ENCODE measurements around the gene UBE4B. TPM values are rescaled to one million over a fixed set of nuclear protein-coding genes. Genes with fewer than 3 reads are reported as not detected.

UBE4B gene
- total RNA-seq, 1 donor from 2014 or later, result 36.2 TPM

DNA sequence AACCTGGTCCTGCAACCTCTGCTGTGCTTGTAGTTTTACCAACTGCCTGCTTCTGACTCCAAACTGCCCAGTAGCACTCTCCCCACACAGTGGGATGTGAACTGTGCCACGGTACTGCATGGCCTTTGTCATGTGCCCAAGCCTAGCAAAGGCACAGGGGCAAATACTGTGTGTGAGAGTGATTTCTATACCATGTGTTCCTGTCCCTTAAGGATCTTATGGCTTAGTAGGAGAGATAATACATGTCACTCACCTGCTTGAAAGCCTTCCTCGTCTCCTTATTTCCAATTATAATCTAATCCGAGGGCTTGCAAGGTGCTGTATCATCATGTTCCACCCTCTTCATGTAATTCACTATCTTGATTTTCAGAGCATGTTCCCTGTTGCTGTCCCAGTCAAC lies 51.3 kb downstream of the UBE4B start:
- TF ChIP-seq, protein P1, sequence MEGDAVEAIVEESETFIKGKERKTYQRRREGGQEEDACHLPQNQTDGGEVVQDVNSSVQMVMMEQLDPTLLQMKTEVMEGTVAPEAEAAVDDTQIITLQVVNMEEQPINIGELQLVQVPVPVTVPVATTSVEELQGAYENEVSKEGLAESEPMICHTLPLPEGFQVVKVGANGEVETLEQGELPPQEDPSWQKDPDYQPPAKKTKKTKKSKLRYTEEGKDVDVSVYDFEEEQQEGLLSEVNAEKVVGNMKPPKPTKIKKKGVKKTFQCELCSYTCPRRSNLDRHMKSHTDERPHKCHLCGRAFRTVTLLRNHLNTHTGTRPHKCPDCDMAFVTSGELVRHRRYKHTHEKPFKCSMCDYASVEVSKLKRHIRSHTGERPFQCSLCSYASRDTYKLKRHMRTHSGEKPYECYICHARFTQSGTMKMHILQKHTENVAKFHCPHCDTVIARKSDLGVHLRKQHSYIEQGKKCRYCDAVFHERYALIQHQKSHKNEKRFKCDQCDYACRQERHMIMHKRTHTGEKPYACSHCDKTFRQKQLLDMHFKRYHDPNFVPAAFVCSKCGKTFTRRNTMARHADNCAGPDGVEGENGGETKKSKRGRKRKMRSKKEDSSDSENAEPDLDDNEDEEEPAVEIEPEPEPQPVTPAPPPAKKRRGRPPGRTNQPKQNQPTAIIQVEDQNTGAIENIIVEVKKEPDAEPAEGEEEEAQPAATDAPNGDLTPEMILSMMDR (IDR thresholded peaks at IDR 0.05), result no peak
- Histone ChIP-seq H3K9me3 (no peaks in the 10 kb centered on the region), H3K4me1 (no peaks in the 10 kb centered on the region), H3K4me3 (no peak overlapping the region), H3K27ac (no peak overlapping the region), H3K27me3 (no peaks in the 10 kb centered on the region), H3K36me3 (peaks cover 7% of the 10 kb centered on the region)
- intact Hi-C loops (cut with DNase I), result no loop called here
- no peak for DNase-seq
- ATAC-seq, result peak; percentile 25

GRCh38 chr1:10085076-10085475 lies 52.3 kb downstream of the UBE4B start:
- H3K4me3 ChIP-seq, result no peak overlapping the region
- TF ChIP-seq, protein P1 (IDR thresholded peaks at IDR 0.05), result no peak
- H3K36me3 ChIP-seq, result peaks cover 7% of the 10 kb centered on the region
- intact Hi-C loops (cut with DNase I), result no loop called here
- DNase-seq (no peak), ATAC-seq (no peak)
- H3K27ac ChIP-seq, result no peak overlapping the region
- H3K27me3 ChIP-seq, result no peaks in the 10 kb centered on the region
- no peaks in the 10 kb centered on the region for H3K9me3 ChIP-seq
- no peaks in the 10 kb centered on the region for H3K4me1 ChIP-seq

GRCh38 chr1:10087210-10087609 lies 54.5 kb downstream of the UBE4B start:
- intact Hi-C loops (cut with DNase I), result no loop called here
- no peak for DNase-seq
- no peaks in the 10 kb centered on the region for H3K4me1 ChIP-seq

GRCh38 chr1:10101929-10102328 lies 69.2 kb downstream of the UBE4B start:
- TF ChIP-seq, protein P1 (IDR thresholded peaks at IDR 0.05), result no peak
- H3K9me3 ChIP-seq, result no peaks in the 10 kb centered on the region
- no peak overlapping the region for H3K4me3 ChIP-seq
- ATAC-seq (no peak), DNase-seq (no peak)
- no peak overlapping the region for H3K27ac ChIP-seq
- H3K27me3 ChIP-seq, result no peaks in the 10 kb centered on the region
- H3K36me3 ChIP-seq, result peaks cover 78% of the 10 kb centered on the region
- intact Hi-C loops (cut with DNase I), result no loop called here
- H3K4me1 ChIP-seq, result no peaks in the 10 kb centered on the region

More at GRCh38 chr1:10087210-10087609, 54.5 kb downstream of the UBE4B start:
- no peak for ATAC-seq
- Histone ChIP-seq H3K27me3 (no peaks in the 10 kb centered on the region), H3K27ac (no peak overlapping the region), H3K36me3 (peaks cover 7% of the 10 kb centered on the region), H3K9me3 (no peaks in the 10 kb centered on the region), H3K4me3 (no peak overlapping the region)
- TF ChIP-seq, protein P1 (IDR thresholded peaks at IDR 0.05), result no peak

DNA sequence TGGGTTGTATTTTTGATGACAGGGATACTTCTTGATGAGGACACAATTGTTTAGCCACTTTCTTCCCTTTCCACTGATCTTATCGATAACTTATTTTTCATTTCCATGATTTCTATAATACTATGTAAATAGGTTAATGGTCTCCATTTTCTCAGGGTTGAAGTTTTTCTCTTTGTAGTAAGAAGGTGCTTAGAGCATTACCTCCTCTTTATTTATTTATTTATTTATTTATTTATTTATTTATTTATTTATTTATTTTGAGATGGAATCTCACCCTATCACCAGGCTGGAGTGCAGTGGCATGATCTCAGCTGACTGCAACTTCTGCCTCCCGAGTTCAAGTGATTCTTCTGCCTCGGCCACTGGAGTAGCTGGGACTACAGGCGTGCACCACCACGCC lies 70.4 kb downstream of the UBE4B start:
- DNase-seq (no peak), ATAC-seq (no peak)
- Histone ChIP-seq H3K36me3 (peaks cover 73% of the 10 kb centered on the region), H3K9me3 (no peaks in the 10 kb centered on the region), H3K27me3 (no peaks in the 10 kb centered on the region), H3K27ac (no peak overlapping the region), H3K4me3 (no peak overlapping the region), H3K4me1 (no peaks in the 10 kb centered on the region)
- TF ChIP-seq, protein P1 (IDR thresholded peaks at IDR 0.05), result no peak
- intact Hi-C loops (cut with DNase I), result no loop called here

DNA sequence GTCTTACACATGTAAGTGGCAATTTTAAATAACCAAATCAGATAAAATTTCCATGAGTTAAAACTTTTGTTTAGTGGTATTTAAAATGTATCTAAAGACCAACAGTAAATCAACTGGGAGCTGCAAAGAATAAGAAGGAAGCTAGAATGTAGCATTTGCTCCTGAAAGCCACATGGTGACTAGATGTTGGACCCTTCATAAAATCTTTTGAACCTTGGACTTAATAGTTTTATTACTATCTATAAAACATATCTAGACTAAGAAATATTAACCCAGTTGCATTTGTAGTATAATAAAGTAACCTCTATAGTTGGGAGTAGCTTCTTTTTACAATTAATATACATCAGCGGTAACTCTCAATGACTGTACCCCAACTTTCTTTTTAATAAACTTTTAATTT lies 72.1 kb downstream of the UBE4B start:
- DNase-seq, result no peak
- Histone ChIP-seq H3K4me1 (no peaks in the 10 kb centered on the region), H3K36me3 (peaks cover 75% of the 10 kb centered on the region), H3K27ac (no peak overlapping the region), H3K9me3 (no peaks in the 10 kb centered on the region), H3K27me3 (no peaks in the 10 kb centered on the region), H3K4me3 (no peak overlapping the region)
- ATAC-seq, result no peak
- intact Hi-C loops (cut with DNase I), result no loop called here
- TF ChIP-seq, protein P1 (IDR thresholded peaks at IDR 0.05), result no peak
